CD4-positive, alpha-beta T cell treated with Interleukin-15 for 4 hours (primary cell): ENCODE data around the gene PDK2.

Source experiments
- DNase-seq: peaks from one replicate; pipeline ENCODE4 v3.0.0-alpha.2; 2020; ENCODE audit warnings: low spot score

Gene PDK2

DNA sequence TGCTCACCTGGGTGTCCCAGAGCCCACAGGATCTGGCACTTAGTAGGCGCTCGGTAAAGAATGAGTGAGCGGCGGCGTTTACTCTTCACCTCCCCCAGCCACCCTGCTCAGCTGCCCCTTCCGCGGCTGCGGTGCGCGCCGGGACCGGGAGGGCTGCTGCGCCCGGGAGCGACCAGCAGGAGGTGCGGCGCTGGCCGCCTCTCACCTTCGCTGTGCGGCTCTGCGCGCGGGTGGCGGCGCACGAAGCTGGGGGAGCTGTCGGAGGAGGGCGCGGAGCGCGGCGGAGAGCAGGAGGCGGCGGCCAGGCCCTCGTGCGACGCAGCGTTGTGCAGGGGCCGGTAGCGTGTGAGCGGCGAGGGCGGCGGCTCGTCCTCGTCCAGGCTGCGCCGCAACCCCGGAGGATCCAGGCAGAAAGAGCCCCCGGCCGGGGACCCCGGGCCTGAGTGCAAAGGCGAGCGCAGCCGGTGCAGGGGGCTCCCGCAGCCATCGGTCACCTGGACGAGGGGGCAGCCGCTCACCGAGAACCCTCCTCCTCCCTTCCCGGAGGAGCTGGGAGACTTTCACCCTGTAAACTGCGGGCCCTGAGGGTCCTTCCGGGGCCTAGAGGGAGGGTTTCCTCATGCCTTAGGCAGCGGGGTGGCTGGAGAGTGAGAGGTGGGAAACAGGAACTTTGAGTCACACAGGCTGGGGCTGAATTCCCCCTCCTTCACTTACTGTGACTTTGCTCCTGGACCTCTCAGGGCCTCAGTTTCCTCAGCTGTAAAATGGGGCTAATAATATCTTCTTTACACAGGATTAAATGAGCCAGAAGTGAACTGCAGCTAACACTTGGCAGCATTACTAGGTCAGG lies 22.3 kb downstream of the PDK2 start:
- peak; percentile 58 for DNase-seq

DNA sequence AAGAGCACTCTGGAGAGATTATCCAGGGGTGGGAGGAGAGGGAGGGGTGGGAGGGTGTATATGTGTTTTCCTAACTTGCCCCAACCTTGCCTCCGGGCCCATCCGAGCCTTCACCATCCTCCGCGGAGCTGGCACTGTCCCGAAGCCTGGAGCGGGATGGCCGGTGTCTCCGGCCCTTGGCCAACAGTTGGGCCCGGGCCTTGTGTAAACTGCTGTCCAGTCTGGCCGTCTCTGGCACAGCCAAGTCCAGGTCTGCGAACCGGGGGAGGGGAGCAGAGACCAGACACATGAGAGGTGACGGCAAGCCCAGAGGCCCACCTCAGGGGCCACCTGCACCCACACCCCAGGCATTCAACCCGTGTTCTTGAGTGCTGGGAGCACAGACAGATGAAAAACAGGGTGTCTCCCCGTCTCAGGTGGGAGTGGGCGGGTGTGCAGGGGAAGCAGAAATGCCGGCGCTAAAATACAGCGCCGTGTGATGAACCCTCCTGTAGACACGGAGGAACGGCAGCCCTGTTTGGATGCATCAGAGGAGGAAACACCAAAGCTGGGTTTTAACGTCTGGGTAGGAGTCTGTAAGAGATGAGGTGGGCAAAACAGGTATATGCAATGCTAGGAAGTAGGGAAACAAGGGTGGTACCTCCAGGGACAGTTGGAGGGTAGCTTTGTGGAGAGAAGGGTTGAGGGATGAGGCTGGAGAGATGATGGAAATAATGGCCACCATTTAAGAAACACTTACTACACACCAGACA lies 23.1 kb downstream of the PDK2 start:
- DNase-seq = no peak

DNA sequence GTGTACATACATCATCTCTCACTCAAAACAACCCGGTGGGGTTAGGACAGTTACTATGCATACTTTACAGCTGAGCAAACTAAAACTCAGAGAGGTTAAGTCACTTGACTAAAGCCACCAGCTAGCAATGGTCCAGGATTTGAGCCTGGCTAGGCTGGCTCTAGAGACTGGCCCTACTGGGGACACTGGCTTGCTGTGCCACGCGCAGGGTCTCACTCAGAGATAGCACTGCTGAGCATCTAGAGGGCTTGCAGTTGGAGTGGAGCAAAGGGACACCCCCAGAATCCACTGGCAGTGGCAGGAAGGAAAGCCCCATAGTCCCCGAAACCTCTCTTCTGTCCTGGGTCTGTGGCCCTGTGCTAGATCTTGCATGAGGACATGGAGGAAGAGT lies 23.7 kb downstream of the PDK2 start:
- DNase-seq = no peak

DNA sequence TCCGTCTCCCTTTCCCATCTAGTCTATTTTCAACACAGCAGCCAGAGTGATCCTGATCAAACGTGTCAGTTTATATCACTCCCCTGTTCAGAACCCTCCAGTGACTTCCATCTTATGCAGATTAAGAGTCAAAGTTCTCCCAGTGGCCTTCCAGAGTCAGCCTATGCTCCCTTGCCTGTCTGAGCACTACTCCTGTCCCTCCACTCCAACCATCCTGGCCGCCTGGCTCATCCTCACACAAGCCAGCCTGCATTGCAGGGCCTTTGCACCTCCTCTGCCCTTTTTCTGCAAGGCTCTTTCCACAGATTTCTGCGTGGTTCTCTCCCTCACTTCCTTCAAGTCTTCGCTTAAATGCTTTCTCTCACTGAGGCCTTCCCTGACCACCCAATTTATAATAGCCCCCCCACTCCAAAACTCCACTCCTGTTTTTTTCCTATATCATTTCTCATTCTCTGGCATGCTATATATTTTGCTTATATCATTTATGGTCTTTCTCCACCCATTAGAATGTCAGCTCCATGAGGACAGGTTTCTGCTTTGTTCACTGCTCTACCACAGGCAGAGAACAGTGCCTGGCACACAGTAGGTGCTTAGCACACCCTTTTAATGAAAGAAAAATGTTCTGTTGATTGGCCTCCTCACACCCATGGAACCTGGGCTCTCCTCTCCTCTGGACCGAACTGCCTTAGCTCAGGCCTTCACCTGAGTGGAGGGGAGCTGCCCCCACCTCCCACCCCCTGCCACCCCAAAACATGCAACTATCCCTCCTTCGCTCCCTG lies 25.5 kb downstream of the PDK2 start:
- DNase-seq = no peak

DNA sequence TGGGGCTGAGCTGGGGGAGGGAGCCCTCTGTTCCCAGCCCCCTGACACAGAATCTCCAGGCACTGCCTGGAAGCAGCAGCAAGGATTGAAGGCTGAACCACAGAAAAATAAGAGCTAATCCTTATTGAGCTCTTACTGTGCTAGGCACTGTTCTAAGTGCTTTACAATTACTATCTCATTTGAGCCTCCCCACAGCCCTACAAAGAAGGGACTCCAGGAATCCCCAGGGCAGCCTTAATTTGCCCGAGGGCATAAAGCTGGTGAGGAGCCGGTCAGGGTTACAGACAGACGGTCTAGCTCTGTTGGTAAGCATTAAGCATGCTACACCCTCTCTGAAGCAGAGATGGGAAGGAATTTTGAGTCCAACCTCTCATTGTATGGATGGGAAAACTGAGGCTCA lies 27.8 kb downstream of the PDK2 start:
- DNase-seq = no peak

DNA sequence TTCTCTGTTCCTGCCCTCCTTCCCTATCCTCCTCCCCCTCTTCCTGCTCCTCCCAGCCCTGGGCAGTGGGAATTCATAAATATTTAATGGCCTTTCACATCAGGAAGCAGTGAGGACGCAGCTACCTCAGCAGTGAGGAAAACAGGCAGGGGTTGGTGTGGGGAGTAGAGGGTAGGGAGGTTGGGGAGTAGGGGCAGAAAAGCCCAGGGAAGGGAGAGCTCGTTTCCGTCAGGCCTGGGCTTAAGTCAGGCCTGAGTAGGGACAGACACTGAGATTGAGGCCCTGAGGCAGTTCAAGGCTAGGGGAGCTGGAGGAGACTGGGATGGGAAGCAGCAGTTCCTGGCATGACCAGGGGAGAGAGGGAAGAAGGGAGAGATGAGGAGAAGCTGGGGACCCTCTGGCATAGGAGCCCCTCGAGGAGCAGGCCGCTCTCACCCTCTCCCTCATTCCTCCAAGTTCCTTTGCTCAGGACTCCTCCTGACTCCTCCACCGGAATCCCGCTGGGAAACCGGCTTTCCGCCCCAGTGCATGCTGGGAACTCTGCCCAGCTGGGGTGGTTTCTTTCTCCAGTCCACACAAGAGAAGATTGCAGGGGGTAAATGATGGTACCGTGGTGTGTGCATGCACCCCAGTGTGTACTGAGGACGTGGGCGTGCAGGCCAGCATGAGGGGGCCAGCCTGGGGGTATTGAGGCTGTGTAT lies 28.6 kb downstream of the PDK2 start:
- no peak for DNase-seq

DNA sequence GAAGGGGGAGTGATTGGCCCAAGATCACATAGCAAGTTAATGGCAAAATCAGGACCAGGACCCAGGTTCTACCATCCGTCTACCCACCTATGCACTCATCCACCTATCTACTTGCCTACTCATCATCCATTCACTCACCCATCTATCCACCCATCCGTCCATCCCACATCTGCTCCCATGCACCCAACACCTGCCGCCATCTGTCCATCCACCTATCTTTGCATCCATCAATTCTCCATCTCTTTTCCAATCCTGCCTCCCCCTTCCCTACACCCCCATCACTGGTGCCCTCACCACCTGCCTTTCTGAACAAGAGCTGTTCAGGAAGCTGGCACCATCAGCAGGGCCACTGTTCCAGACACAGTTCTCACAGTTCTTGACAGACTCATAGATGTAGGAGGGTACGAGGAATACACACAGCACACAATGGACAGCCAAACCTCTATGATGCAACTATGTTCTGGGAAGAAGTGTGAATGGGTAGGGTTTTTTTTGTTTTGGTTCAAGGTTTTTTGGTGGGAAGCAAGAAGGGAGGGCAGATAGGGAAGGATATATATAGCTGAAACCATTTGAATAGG lies 30.4 kb downstream of the PDK2 start:
- no peak for DNase-seq

- DNase-seq = no peak
Measured at GRCh38 chr17:50127697-50128361, 32.7 kb downstream of the PDK2 start.

DNA sequence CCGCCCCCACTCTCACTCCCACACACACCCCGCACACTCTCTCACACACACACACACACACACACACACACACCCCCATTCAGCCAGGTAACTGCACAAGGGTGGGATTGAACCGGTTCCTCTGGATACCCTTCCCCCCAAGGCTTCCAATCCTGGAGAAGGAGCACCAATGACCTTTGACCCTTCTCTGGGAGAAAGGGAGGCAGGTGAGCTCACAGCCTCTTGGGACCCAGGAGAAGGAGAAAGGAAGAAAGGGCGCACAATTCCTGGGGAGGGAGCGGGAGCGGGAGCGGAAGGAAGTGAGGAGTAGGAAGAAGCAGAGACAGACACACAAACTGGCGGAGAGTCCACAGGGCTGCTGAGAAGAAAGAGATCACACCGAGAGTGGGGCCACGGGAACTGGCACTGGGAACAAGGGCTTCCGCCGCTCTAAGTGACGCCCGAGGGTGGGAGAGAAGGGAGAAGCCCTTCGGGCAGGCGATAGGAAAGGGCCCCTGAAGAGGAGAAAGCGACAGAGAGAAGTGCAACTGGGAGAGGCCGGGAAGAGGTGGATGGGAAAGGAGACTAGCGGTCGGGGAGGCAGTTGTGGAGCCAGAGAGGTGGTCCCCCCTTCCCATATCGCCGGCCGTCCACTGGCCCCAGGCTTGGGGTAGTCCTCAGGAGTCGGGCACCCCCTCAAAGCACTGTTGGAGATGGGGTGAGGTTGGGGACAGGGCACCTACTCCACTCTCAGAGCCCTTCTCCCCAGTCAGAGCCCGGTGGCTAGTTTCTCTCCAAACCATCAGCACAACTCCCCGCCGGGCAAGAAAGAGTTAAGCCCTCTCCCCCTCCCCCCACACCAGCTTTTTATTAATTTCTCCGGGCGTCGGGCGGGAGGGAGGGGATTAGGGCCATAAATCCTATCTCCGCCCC lies 33.5 kb downstream of the PDK2 start:
- no peak for DNase-seq

- DNase-seq = no peak
Measured at GRCh38 chr17:50129353-50129727, 34.2 kb downstream of the PDK2 start.

DNA sequence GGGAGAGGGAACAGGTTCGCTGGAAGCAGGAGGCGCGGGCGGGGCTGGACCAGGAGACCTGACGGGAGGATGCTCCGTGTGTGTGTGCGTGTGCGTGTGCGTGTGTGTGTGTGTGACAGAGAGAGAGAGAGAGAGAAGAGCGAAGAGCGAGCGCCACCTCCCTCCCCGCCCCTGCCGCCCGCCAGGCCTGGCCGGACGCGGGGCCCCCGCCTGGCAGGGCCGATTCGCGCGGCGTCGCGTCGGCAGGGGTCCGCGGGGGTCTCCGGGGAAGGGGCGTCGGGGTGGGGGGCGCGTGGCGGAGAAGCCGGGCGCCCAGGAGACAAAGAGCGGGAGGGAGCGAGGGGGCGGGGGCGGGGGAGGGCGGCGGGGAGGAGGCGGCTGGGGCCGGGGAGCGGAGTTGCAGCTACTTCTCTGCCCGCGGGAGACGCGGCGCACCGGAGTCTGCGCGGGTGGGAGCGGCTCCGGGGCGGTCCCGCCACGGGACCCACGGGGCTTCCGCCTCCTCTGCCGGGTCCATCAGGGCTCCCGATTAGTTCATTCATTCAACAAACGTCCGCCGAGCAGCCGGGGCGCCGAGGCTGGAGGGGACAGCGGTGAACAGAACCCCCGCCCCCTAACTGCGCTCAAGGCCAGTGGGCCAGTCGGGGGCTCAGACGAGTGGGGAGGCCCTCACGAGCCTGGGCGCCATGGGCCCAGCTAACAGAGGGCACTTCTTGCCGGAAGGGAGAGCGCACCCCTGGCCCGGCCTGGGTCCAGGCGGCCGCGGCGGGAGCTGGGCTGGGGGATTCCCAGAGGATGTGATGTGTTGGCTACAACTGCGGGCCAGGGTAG lies 34.8 kb downstream of the PDK2 start, which contains the start of gene SAMD14:
SAMD14 (minus strand) TSS at position 433 of the 831 bp plus-strand sequence. CDS start 5,201 bp downstream, outside the sequence.
- DNase-seq = peak; percentile 47

- no peak for DNase-seq
Measured at GRCh38 chr17:50130559-50131305, 35.6 kb downstream of the PDK2 start.

GRCh38 chr17:50132104-50132794 lies 37.1 kb downstream of the PDK2 start:
- no peak for DNase-seq

DNA sequence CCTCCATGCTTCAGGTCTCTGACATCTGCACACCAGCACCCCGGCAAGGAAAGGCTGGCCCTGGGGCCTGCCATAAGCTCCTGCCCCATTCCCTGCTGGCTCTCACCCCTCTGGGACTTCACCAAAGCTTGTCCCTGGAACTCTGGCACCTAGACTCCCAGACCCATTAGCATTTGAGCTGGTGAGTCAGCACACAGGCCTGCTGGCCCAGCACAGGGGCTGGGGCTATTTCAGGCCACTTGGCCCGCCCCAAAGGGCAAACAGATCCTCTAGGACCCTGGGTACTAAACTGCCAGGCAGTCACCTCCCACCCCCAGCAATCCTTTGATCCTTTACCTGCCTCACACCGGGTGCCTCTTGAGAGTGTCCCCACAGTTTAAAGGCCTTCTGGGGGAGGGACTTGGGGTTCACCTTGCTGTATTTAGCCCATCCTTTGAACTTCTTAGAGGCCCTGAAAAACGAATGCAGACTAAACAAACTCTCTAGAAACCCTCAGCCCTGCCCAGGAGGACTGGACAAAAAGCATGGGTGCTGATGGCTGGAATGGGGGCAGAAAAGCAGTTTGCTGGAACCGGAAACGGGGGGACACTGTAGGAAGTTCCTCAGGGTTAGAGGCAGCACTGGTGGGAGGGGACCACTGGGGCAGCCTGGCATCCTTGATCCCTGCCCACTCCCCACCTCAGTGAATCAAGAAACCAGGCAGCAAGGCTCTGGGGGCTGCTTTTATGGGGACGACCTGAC lies 38.0 kb downstream of the PDK2 start:
- DNase-seq = no peak

GRCh38 chr17:50133769-50134099 lies 38.6 kb downstream of the PDK2 start:
- DNase-seq = no peak

DNA sequence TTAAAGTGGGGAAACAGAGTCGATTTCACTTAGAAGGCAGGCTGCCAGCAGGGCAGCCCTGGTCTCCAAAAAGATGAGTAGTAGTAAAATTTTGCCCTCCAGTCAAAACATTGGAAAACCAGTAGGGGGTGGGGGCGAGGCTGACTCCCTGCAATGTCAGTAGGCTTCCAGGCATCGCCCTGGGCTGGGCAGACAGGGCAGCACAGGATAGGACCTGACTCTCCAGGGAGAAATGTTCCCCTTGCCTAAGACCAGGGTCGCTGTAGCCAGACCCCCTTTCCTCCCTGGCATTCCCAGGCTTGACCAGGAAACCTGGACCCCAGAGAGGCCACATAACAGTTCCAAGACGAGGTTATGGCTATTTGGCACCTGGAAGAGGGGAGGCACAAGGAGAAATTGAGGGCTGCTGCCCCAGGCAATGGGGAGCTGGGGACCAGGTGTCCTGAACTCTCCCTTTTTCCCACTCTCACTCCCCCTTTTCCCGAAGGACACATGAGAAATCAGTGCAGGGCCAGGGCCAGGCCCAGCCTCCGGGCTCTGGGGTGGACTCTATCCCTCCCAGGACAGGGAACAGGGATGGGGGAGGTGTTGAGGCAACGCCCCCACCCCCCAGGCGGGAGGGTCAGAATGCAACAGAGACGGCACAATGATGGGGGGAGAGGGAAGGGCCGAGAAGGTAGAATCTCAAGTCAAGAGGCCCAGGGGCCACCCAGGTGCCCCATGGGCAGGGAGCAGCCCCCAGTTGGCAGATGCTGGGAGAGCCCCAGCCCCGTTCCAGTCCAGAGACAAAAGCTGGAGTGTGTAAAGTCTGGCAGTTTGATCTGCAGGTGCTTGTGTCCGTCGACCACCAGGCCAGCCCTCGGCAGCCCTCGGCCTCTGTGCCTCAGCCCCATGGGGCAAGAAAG lies 39.3 kb downstream of the PDK2 start:
- DNase-seq = no peak
